Ascending aorta (tissue), 2 donors: ENCODE results near the gene FBXW10. TPM values are rescaled to one million over a fixed set of nuclear protein-coding genes. Genes with fewer than 3 reads are reported as not detected.
A peak's percentile ranks its signal among the peaks of the same experiment; 100 is the strongest.
"Not testable (repeated sequence)": the region's sequence is repeated elsewhere in the genome, so short reads cannot be mapped to it uniquely, and the experiment has no call there.

Experiments
- DNase-seq, 2 donors: peaks; one replicate each; pipeline ENCODE4 v3.0.0-alpha.2; 2019; ENCODE audit warnings: low spot score in 2 of 2
- H3K27ac ChIP-seq, 2 donors: fragments of 200-600 bp; sonication (generic); one replicate each; pipeline ENCODE4 v1.5.1; 2016 to 2017; ENCODE audit warnings: mild to moderate bottlenecking in 1 of 2
- H3K27me3 ChIP-seq: fragments of 200-600 bp; sonication (generic); one replicate; pipeline ENCODE4 v1.5.1; 2017
- H3K36me3 ChIP-seq, 2 donors: fragments of 200-600 bp; sonication (generic); one replicate each; pipeline ENCODE4 v1.5.1; 2016
- H3K4me1 ChIP-seq, 2 donors: fragments of 200-600 bp; sonication (generic); one replicate each; pipeline ENCODE4 v1.5.1; 2016 to 2017; ENCODE audit warnings: mild to moderate bottlenecking in 1 of 2
- H3K4me3 ChIP-seq, 2 donors: fragments of 200-600 bp; sonication (generic); one replicate each; pipeline ENCODE4 v1.5.1; 2016 to 2017; ENCODE audit warnings: mild to moderate bottlenecking in 1 of 2
- H3K9me3 ChIP-seq, 2 donors: fragments of 200-600 bp; sonication (generic); one replicate each; pipeline ENCODE4 v1.5.1; 2016
- CTCF ChIP-seq, 3 experiments: fragments of 200-600 bp in 2 of 3; fragments of 450-650 bp in 1 of 3; sonication (generic) in 2 of 3; IDR thresholded peaks; one replicate each; pipeline ENCODE4 v1.5.1; 2016 to 2019; ENCODE audit warnings: antibody characterized with exemption in 3 of 3, mild to moderate bottlenecking in 1 of 3, moderate library complexity in 1 of 3
- intact Hi-C: fragments of 100-400 bp; cut with DNase I; formaldehyde crosslinking; loops from one replicate; pipeline ENCODE4 v1.15.1; 2023
- total RNA-seq: library from RNA; depleted of rRNA; stranded (reverse); fragments of >200 nt; gene quantifications from one replicate; pipeline ENCODE4 v1.1.0, GENCODE V29; 2016

FBXW10 gene
- total RNA-seq, 1 donor from 2014 or later, result not detected

- no peak overlapping the region for H3K4me3 ChIP-seq
- TF ChIP-seq CTCF (IDR thresholded peaks at IDR 0.05), result no peak
- H3K27me3 ChIP-seq, result no peaks in the 10 kb centered on the region
- no peak for DNase-seq
- intact Hi-C loops, result no loop called here
- H3K9me3 ChIP-seq, result no peaks in the 10 kb centered on the region
- H3K27ac ChIP-seq, result no peak overlapping the region
- H3K4me1 ChIP-seq, result no peaks in the 10 kb centered on the region
- H3K36me3 ChIP-seq, result no peaks in the 10 kb centered on the region
Measured at GRCh38 chr17:18772471-18772870, 28.6 kb downstream of the FBXW10 start.

- peak within 1 kb of the TSS; percentile 70 to 87 for H3K27ac ChIP-seq
- DNase-seq, result peak; percentile 92 to 99
- intact Hi-C loops, result not testable (repeated sequence)
Measured at GRCh38 chr17:18780991-18781718, 37.3 kb downstream of the FBXW10 start, which contains the start of gene TVP23B. TSS of gene TVP23B (plus strand) at chr17:18781183. CDS start at chr17:18781294, 111 bp downstream.

GRCh38 chr17:18781805-18782204 lies 38.0 kb downstream of the FBXW10 start:
- DNase-seq, H3K36me3 ChIP-seq, H3K9me3 ChIP-seq, H3K4me1 ChIP-seq, intact Hi-C loops, H3K27ac ChIP-seq, H3K27me3 ChIP-seq: not testable (repeated sequence)
- peak overlapping the region; percentile 64 to 75 for H3K4me3 ChIP-seq

More at GRCh38 chr17:18780991-18781718, 37.3 kb downstream of the FBXW10 start, which contains the start of gene TVP23B:
- not testable (repeated sequence) for H3K9me3 ChIP-seq, H3K36me3 ChIP-seq, H3K27me3 ChIP-seq, H3K4me1 ChIP-seq
- peak within 1 kb of the TSS; percentile 64 to 75 for H3K4me3 ChIP-seq

- H3K9me3 ChIP-seq, H3K4me3 ChIP-seq, H3K4me1 ChIP-seq, H3K27me3 ChIP-seq, H3K27ac ChIP-seq, H3K36me3 ChIP-seq, DNase-seq, intact Hi-C loops: not testable (repeated sequence)
Measured at GRCh38 chr17:18785933-18786332, 42.1 kb downstream of the FBXW10 start.

GRCh38 chr17:18786890-18787289 lies 43.0 kb downstream of the FBXW10 start:
- DNase-seq, H3K27ac ChIP-seq, H3K4me1 ChIP-seq, H3K9me3 ChIP-seq, H3K27me3 ChIP-seq, H3K4me3 ChIP-seq, intact Hi-C loops, H3K36me3 ChIP-seq: not testable (repeated sequence)

GRCh38 chr17:18791402-18791801 lies 47.5 kb downstream of the FBXW10 start:
- H3K4me3 ChIP-seq, H3K9me3 ChIP-seq, H3K27ac ChIP-seq, intact Hi-C loops, H3K4me1 ChIP-seq, H3K36me3 ChIP-seq, H3K27me3 ChIP-seq, DNase-seq: not testable (repeated sequence)

GRCh38 chr17:18794841-18795240 lies 51.0 kb downstream of the FBXW10 start:
- H3K4me3 ChIP-seq, H3K27ac ChIP-seq, H3K4me1 ChIP-seq, DNase-seq, H3K27me3 ChIP-seq, H3K9me3 ChIP-seq, intact Hi-C loops: not testable (repeated sequence)
- H3K36me3 ChIP-seq, result peaks cover 0 to 20% of the 10 kb centered on the region in 2 donors

GRCh38 chr17:18796887-18797286 lies 53.0 kb downstream of the FBXW10 start:
- H3K27ac ChIP-seq, H3K4me1 ChIP-seq, DNase-seq, H3K27me3 ChIP-seq, H3K4me3 ChIP-seq, intact Hi-C loops, H3K9me3 ChIP-seq: not testable (repeated sequence)
- peaks cover 4 to 33% of the 10 kb centered on the region in 2 donors for H3K36me3 ChIP-seq

GRCh38 chr17:18803458-18804245 lies 59.8 kb downstream of the FBXW10 start:
- H3K9me3 ChIP-seq, H3K4me1 ChIP-seq, H3K27ac ChIP-seq, DNase-seq, H3K27me3 ChIP-seq, H3K4me3 ChIP-seq, intact Hi-C loops: not testable (repeated sequence)
- H3K36me3 ChIP-seq, result peaks cover 10 to 29% of the 10 kb centered on the region in 2 donors

- H3K9me3 ChIP-seq, H3K36me3 ChIP-seq, DNase-seq, H3K4me3 ChIP-seq, H3K4me1 ChIP-seq, H3K27me3 ChIP-seq, intact Hi-C loops, H3K27ac ChIP-seq: not testable (repeated sequence)
Measured at GRCh38 chr17:18815924-18816323, 72.1 kb downstream of the FBXW10 start.
